ACC112 (cell line): ENCODE results near the gene CYP2D6.
"Not testable (repeated sequence)": the region's sequence is repeated elsewhere in the genome, so short reads cannot be mapped to it uniquely, and the experiment has no call there.

Source experiments
- H2AFZ ChIP-seq: fragments of 200-600 bp; sonication (generic); one replicate; pipeline ENCODE4 v1.6.0; 2017; ENCODE audit warnings: antibody characterized with exemption, low read length; ENCODE audit not compliant: unreplicated experiment
- H3K27ac ChIP-seq: fragments of 200-600 bp; sonication (generic); 2 replicates; pipeline ENCODE4 v1.5.1; 2014; ENCODE audit warnings: low read depth, mild to moderate bottlenecking, antibody characterized with exemption, low read length, moderate library complexity
- H3K27me3 ChIP-seq: fragments of 200-600 bp; sonication (generic); 2 replicates; pipeline ENCODE4 v1.6.1; 2014; ENCODE audit warnings: mild to moderate bottlenecking, antibody characterized with exemption, low read length, moderate library complexity, mixed read lengths; ENCODE audit not compliant: insufficient read depth
- H3K36me3 ChIP-seq: fragments of 200-600 bp; sonication (generic); 2 replicates; pipeline ENCODE4 v1.6.1; 2016; ENCODE audit warnings: mild to moderate bottlenecking, antibody characterized with exemption, low read length, moderate library complexity, mixed read lengths; ENCODE audit not compliant: insufficient read depth
- H3K4me1 ChIP-seq: fragments of 200-600 bp; sonication (generic); one replicate; pipeline ENCODE4 v1.6.1; 2016; ENCODE audit warnings: low read length, mixed read lengths; ENCODE audit not compliant: insufficient read depth, unreplicated experiment, control insufficient read depth
- H3K4me3 ChIP-seq: fragments of 200-600 bp; sonication (generic); 2 replicates; pipeline ENCODE4 v1.5.1; 2014; ENCODE audit warnings: mild to moderate bottlenecking, low read depth, low read length
- H3K79me2 ChIP-seq: fragments of 200-600 bp; sonication (generic); one replicate; pipeline ENCODE4 v1.6.0; 2016; ENCODE audit warnings: low read length; ENCODE audit not compliant: control insufficient read depth, unreplicated experiment, insufficient read depth

The CYP2D6 gene

DNA sequence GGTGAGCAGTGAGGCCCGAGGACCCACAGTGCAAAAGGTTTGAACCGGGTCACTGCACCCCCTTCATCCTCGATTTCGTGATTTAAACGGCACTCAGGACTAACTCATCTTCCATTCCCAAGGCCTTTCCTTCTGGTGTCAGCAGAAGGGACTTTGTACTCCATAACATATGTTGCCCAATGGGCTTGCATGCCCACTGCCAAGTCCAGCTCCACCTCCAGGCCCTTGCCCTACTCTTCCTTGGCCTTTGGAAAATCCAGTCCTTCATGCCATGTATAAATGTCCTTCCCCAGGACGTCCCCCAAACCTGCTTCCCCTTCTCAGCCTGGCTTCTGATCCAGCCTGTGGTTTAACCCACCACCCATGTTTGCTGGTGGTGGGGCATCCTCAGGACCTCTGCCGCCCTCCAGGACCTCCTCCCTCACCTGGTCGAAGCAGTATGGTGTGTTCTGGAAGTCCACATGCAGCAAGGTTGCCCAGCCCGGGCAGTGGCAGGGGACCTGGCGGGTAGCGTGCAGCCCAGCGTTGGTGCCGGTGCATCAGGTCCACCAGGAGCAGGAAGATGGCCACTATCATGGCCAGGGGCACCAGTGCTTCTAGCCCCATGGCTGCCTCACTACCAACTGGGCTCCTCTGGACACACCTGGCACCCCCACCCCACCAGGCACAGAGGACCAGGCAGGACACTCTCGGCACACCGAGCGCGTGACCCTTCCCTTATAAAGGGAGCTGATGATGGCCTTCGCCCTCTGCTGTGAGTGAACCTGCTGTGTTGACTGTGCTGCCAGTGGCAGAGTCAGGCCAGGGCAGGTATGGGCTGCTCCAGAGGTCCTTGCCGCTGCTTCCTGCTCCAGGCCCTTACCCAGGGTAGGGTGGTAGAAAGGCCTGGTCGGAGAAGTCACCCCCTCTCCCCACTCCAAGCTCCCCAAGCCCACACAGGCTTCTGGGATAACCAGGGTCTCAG is 13.5 kb upstream of the CYP2D6 start:
- H3K79me2 ChIP-seq, H3K36me3 ChIP-seq, H3K4me1 ChIP-seq, H3K27me3 ChIP-seq, H3K4me3 ChIP-seq, H3K27ac ChIP-seq, H2AFZ ChIP-seq: not testable (repeated sequence)

GRCh38 chr22:42142771-42143461 is 12.3 kb upstream of the CYP2D6 start:
- Histone ChIP-seq H3K27me3 (no peaks in the 10 kb centered on the region), H3K36me3 (no peaks in the 10 kb centered on the region), H3K4me3 (no peak overlapping the region), H3K27ac (no peak overlapping the region), H3K79me2 (no peaks in the 10 kb centered on the region), H3K4me1 (no peaks in the 10 kb centered on the region), H2AFZ (no peak overlapping the region)

- H3K79me2 ChIP-seq, H3K4me3 ChIP-seq, H3K27ac ChIP-seq, H3K36me3 ChIP-seq, H2AFZ ChIP-seq, H3K4me1 ChIP-seq, H3K27me3 ChIP-seq: not testable (repeated sequence)
Measured at GRCh38 chr22:42141307-42142057, 10.9 kb upstream of the CYP2D6 start.

GRCh38 chr22:42140153-42140552 is 9.5 kb upstream of the CYP2D6 start:
- not testable (repeated sequence) for H3K4me3 ChIP-seq, H3K4me1 ChIP-seq, H2AFZ ChIP-seq

GRCh38 chr22:42139508-42139907 is 8.9 kb upstream of the CYP2D6 start:
- H3K27me3 ChIP-seq, H3K79me2 ChIP-seq, H3K27ac ChIP-seq, H3K4me1 ChIP-seq, H3K4me3 ChIP-seq, H3K36me3 ChIP-seq, H2AFZ ChIP-seq: not testable (repeated sequence)

More at GRCh38 chr22:42140153-42140552, 9.5 kb upstream of the CYP2D6 start:
- H3K36me3 ChIP-seq, H3K27me3 ChIP-seq, H3K79me2 ChIP-seq, H3K27ac ChIP-seq: not testable (repeated sequence)

DNA sequence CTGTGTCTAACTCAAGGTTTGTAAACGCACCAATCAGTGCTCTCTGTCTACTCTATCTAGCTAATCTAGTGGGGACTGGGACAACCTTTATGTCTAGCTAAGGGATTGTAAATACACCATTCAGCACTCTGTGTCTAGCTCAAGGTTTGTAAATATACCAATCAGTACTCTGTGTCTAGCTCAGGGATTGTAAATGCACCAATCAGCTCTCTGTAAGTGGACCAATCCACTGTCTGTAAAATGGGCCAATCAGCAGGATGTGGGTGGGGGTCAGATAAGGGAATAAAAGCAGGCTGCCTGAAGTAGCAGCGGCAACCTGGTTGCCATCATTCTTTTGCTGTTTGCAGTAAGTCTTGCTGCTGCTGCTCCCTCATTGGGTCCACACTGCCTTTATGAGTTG is 8.4 kb upstream of the CYP2D6 start:
- no peaks in the 10 kb centered on the region for H3K27me3 ChIP-seq
- H3K79me2 ChIP-seq: no peaks in the 10 kb centered on the region
- no peak overlapping the region for H3K27ac ChIP-seq
- H3K4me1 ChIP-seq: no peaks in the 10 kb centered on the region
- H2AFZ ChIP-seq: no peak overlapping the region
- no peak overlapping the region for H3K4me3 ChIP-seq
- no peaks in the 10 kb centered on the region for H3K36me3 ChIP-seq

- H3K79me2 ChIP-seq: no peaks in the 10 kb centered on the region
Measured at GRCh38 chr22:42138122-42138770, 7.6 kb upstream of the CYP2D6 start.

DNA sequence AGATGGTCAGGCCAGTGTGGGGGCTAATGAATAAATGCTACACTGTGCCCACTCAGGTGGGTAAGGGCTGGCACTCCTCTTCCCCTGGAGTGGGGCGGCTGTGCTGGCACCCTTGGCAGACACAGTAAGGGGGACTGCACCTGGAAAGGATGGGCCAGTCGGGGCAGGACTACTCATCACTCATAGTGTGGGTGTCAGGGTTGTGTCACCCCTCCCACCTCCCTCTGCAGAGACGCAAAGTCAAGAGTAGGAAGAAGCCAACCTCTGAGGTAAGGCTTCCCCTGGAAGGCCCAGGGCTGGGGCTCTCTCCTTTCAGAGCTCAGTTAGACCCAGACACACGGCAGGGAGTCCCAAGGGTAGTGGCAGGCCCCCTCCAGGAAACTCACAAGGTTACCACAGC is 5.1 kb upstream of the CYP2D6 start:
- H3K4me1 ChIP-seq, H2AFZ ChIP-seq, H3K27me3 ChIP-seq, H3K36me3 ChIP-seq, H3K79me2 ChIP-seq, H3K4me3 ChIP-seq, H3K27ac ChIP-seq: not testable (repeated sequence)

More at GRCh38 chr22:42138122-42138770, 7.6 kb upstream of the CYP2D6 start:
- no peaks in the 10 kb centered on the region for H3K4me1 ChIP-seq
- no peak overlapping the region for H2AFZ ChIP-seq
- H3K27me3 ChIP-seq: no peaks in the 10 kb centered on the region
- H3K36me3 ChIP-seq: no peaks in the 10 kb centered on the region
- no peak overlapping the region for H3K4me3 ChIP-seq
- H3K27ac ChIP-seq: no peak overlapping the region

DNA sequence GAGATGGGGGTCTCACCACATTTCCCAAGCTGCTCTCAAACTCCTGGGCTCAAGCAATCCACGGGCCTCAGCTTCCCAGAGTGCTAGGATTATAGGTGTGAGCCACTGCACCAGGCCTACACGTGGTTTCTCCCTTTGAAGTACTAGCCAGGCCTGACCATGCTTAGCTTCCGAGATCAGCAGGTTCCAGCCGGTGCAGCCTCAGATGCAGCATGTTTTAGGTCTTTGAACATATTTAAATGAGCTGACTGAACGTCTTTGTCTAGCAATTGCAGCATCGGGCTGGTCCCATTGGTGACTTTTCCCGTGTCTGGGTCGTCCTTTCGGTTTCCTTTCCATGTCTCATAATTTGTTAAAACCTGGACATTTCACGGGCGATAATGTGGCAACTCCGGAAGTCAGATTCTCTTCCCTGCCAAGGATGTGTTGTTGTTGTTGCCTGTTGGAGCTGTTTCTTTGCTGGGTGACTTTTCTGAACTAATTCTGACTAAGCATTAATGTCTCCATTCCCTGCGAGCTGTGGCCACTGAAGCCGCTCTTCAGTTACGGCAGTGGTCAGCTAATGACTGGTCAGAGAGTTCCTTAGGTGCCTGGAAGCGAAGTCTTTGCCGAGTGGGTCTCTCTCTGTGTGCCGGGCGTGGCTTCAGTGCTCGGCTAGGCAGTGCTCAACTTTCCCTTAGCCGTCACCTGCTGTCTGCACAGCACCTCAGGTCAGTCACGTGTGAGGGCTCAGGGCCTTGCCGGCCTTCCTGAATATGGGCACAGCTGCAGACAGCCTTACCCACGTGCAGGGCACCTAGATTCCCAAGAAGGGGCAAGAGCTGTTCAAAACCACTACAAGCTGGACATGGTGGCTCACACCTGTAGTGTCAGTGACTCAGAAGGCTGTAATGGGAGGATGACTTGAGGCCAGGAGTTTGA is 3.8 kb upstream of the CYP2D6 start:
- Histone ChIP-seq H3K27me3 (no peaks in the 10 kb centered on the region), H2AFZ (no peak overlapping the region), H3K79me2 (no peaks in the 10 kb centered on the region), H3K27ac (no peak overlapping the region), H3K4me3 (no peak overlapping the region), H3K36me3 (no peaks in the 10 kb centered on the region), H3K4me1 (no peaks in the 10 kb centered on the region)
